Endometrium (tissue), 2 donors: ENCODE data around the gene RFX5.

Experiments used
- FAIRE-seq: peaks from 2 replicates; lab custom pipeline; 2012; peaks lifted over from hg19 to GRCh38; lab: Jason Lieb, UNC
- donor health status: control.
- donor health status: control.

The RFX5 gene

DNA sequence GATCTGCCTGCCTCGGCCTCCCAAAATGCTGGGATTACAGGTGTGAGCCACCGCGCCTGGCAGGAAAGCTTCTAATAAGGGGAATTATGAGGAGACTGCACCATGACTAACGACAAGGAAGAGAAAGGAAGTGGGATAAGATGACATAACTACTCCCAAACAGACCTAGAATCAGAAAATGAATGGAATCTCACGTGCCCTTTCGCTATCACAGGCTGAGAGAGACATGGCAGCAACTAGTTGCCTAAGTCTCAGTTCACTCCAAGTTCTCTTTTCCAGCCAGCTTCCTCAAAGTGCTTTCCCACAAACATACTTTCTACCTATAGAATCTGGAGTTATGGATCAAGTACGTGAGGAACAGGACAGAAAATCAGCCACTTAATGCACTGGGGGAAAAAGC is 21.8 kb downstream of the RFX5 start:
- no peak for FAIRE-seq

DNA sequence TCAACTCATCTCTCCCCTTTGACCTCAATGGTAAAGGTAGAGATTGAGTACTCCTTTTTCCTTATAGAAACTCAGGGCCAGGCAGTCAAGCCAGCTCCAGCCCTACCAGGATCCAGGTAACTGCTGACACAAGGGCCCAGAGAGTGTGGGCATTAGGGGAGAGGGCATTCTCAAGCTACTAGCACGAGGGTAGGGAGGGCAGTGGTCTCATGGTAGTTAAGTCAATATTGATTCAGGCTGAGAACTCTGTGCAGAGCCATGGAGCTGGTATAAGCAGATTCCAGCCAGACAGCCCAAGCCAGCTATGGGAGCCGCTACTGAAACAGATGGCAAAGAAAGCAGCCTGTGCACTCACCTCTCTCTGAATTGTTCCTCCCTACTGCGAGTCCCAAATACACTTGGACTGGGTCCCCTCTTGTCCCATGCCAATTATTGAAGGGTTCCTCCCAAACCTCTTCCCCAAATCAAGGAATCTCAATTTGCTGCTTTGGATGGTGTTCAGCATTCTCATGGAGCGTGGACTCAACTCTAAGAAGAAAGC is 22.6 kb downstream of the RFX5 start:
- FAIRE-seq: no peak

- FAIRE-seq: no peak
These were observed 28.1 kb downstream of the RFX5 start for GRCh38 chr1:151318975-151319374.

DNA sequence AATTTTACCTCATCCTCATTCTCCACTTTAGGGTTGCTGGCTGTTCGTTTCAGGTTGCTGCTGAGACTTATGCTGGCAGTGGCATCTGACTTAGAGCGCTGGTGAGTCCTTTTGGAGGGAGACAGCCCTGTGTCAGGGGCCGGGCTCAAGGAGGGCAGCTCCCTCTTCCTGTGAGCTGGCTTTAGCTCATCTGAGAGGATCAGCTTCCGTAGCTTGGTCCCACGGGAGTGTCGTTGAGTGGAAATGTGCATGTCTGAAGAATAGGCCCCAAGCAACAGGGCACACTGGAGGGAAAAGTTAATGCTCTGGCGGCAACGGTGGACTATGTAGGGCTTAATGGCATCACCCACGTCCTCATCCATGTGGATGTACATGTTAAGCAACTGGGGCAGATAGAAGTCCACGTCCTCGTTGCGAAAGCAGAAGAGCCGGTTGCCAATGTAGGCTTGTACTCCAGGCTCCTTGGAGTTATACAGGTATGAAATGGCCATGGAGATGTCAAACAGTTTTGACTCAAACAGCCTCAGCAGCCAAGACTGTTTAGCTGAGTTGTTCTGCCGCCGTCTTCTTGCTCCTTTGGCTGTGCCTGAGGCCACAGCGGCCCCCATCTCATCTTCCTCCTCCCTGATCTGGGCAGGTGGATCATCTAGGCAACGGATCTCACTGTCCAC is 31.4 kb downstream of the RFX5 start:
- FAIRE-seq: no peak

GRCh38 chr1:151314137-151314875 is 32.7 kb downstream of the RFX5 start:
- no peak for FAIRE-seq

DNA sequence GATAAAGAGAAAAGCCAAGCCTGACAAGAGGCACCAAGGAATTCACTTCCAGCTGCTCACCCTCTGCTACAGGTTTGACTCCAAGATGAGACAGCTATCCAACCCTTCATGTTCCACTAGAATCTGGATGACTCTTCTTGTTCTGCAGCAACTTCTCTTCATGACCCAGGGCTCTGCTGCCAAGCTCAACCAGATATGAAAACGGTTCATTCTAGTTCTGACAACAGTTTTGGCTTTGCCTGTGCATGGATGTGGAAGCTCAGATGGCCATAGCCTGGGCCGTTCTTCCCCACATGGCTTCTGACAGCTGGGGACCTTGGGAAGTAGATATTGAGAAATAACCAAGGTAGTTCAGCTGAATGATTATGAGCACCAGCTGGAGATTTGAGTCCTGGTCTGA is 33.6 kb downstream of the RFX5 start:
- no peak for FAIRE-seq

DNA sequence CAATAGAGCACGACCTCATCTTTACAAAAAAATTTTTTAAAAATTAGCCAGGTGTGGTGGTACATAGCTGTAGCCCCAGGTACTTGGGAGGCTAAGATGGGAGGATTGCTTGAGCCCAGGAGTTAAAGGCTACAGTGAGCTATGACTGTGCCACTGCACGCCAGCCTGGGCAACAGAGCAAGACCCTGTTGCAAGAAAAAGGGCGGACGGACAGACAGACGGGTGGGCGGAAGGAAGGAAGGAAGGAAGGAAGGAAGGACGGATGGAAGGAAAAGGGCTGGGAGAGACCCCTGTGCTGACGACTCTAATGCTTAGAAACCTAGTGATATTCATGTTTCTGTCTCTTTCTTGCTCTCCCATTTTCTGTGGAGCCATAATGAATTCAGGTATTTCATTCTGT is 34.2 kb downstream of the RFX5 start:
- no peak for FAIRE-seq

- no peak for FAIRE-seq
These were observed 34.6 kb downstream of the RFX5 start for GRCh38 chr1:151312411-151312810.

DNA sequence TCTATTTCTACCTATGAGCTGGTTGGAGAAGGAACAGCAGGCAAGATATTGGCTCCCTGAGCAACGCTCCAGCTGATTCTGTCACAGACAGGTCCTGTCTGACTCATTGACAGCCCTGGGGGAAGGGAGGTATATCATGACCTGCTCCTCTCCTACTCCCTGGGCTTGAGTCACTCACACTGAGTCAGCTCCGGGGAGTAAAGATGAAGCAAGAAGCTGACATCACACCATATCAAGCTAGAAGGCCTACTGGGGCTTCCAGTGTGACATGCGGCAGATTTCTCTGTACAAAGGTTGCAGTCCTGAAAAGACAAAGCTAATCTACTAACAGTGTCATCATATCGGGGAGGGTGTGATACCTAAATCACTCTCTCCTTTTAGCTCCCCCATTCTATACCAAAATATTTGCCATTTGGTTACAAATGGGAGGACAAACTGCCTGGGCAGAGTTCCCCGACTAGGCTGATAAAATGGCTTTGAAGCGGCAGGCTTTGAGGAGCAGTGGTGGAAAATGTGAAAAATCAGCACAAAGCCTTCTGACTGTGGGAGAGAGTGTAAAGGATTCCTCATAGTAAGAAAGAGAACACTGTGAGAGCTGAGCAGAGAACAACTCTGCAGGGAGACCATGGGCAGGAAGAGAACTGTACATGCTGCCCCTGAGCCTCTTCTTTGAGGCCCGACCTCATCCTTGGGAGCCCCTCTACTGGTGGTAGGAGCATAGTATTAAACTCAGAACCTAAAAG is 35.3 kb downstream of the RFX5 start:
- FAIRE-seq: no peak

DNA sequence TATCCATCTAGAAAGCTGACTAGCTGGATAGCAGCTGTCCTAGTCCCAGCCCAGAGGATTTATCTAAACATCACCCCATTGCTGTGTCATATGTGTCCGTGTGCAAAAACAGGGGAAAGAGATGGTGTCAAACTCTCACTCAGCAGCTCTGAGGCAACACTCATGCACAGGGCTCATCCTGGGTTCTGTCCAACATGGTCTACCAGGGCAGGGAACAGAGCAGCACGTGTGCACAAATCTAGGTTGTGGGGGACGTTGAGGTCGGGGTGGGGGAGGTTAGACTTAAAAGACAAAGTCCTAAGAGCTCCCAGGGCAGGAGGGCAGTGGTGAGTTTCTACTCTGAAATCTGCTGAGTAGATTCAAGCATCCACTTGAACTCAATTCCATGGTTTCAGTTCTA is 36.0 kb downstream of the RFX5 start:
- FAIRE-seq: no peak

DNA sequence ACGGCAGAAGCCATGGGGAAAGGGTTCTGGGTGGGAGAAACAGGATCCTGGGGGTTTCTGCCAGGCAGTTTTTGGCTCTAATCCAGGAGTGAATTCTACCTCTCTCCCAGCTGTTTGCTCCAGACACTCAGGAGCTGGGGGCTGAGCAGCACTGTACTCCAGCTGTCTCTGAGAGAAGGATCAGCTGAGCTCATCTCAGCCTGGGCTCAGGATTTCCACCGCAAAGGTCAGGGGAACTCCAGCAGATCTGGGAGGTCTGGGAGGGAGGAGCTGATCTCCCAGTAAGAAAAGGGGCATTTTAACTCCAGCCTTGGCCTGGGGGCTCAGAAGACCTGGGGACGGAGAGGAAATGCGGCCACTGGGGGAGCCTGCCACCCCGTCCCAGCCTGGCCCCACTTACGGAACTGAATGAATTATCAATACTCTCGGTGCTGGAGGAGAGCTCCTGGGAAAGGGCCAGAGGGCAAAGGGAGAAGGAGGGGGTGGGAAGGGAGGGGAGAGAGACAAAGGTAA is 37.2 kb downstream of the RFX5 start:
- FAIRE-seq: no peak

DNA sequence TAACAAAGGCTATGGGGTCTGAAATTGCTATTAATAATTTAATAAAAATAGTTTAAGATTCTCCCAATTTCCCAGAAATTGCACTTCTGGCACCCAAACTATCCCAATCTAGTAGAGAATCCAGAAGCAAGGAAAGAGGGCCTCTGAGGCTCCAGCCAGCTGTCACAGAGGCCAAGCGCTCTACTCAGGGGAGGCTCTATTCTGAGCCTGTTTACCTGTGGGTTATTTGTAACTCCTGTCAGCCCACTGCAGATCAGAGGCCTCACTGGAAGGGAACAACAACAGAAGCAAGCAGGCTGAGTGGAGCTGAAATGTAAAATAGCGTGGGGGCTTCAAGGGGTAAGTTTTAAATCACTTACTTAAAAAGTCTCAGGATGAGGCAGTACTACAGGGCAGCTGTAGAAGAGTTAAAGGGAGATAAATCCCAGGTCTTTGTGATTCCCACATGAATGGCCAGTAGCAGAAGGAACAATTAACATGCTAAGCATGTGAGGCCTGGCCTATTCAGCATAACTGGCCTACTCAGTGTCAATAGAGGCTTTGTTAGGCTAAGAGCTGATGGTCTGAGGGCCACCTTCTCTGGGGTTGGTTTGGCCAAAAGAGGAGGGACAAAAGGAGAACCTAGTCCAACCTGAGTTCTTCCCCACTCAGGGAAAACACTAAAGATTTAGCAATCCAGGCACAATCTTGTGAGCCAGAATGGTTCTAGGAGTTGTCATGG is 52.1 kb downstream of the RFX5 start:
- no peak for FAIRE-seq

DNA sequence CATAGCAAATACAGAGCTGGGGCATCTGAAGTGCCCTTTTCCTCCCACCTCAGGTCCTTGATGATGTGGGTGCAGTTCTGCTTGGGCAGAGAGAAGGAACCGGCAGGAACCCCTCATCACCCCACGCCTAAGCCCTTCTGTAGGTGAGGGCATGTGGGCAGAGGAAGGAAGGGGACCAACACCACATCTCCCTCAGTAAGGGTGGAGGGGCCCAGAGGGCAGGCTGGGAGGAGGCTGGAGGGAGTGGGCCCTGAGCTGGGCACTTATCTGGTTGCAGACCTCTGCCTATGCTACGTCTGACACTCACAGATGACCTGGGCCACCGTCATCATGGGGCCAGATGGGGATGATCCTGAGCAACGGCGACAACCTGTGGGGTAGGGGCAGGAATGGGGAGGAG is 54.0 kb downstream of the RFX5 start:
- no peak for FAIRE-seq

GRCh38 chr1:151292207-151293030 is 54.6 kb downstream of the RFX5 start:
- FAIRE-seq: no peak

DNA sequence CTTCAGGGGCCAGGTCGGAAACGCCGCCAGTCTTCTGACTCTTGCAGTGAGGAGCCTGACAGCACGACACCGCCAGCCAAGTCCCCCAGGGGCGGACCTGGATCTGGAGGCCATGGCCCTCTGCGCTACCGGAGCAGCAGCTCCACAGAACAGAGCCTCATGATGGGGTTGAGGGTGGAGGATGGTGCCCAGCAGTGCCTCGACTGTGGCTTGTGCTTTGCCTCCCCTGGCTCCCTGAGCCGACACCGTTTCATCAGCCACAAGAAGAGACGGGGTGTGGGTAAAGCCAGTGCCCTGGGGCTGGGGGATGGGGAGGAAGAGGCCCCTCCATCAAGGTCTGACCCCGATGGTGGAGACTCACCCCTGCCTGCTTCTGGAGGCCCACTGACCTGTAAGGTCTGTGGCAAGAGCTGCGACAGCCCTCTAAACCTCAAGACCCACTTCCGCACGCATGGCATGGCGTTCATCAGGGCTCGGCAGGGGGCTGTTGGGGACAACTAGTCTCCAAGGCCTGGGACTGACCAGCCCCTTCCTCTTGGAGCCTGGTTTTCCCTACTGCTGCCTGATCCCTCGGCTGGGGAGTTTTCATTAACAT is 56.2 kb downstream of the RFX5 start:
- no peak for FAIRE-seq
